Liver (tissue), 9 donors: ENCODE measurements around the gene SEPSECS. TPM values are rescaled to one million over a fixed set of nuclear protein-coding genes. Genes with fewer than 3 reads are reported as not detected.

Experiments
- DNase-seq: peaks from one replicate; pipeline ENCODE4 v3.0.0-alpha.2; 2017; ENCODE audit warnings: low spot score
- H3K27ac ChIP-seq, 2 donors: one replicate each; pipeline ENCODE4 v1.7.0; 2013; ENCODE audit warnings: inconsistent platforms in 2 of 2, low read length in 2 of 2, control low read depth in 1 of 2, low read depth in 1 of 2, mild to moderate bottlenecking in 1 of 2
- H3K27me3 ChIP-seq, 4 donors: one replicate each; pipeline versions ENCODE4 v1.6.1 to v1.7.0; 2013; ENCODE audit warnings: low read length in 3 of 4, inconsistent platforms in 1 of 4, mild to moderate bottlenecking in 1 of 4, moderate library complexity in 1 of 4; ENCODE audit not compliant: control insufficient read depth in 4 of 4, insufficient read depth in 4 of 4
- H3K36me3 ChIP-seq, 4 donors: one replicate each; pipeline versions ENCODE4 v1.6.1 to v1.7.0; 2013; ENCODE audit warnings: low read length in 3 of 4, mild to moderate bottlenecking in 3 of 4, low read depth in 1 of 4, moderate library complexity in 1 of 4; ENCODE audit not compliant: control insufficient read depth in 4 of 4, insufficient read depth in 3 of 4
- H3K4me1 ChIP-seq, 4 donors: one replicate each; pipeline versions ENCODE4 v1.6.1 to v1.7.0; 2013; ENCODE audit warnings: low read length in 3 of 4, mild to moderate bottlenecking in 3 of 4, moderate library complexity in 1 of 4; ENCODE audit not compliant: control insufficient read depth in 4 of 4, insufficient read depth in 4 of 4
- H3K4me3 ChIP-seq, 3 donors: one replicate each; pipeline versions ENCODE4 v1.6.1 to v1.7.0; 2013; ENCODE audit warnings: low read length in 3 of 3, control low read depth in 1 of 3, low read depth in 1 of 3, mild to moderate bottlenecking in 1 of 3
- H3K9ac ChIP-seq, 2 donors: one replicate each; pipeline ENCODE4 v1.7.0; 2013; ENCODE audit warnings: low read length in 2 of 2, mild to moderate bottlenecking in 2 of 2, moderate library complexity in 2 of 2, control low read depth in 1 of 2, low read depth in 1 of 2
- H3K9me3 ChIP-seq, 4 donors: one replicate each; pipeline versions ENCODE4 v1.6.1 to v1.7.0; 2013; ENCODE audit warnings: low read length in 3 of 4; ENCODE audit not compliant: control insufficient read depth in 4 of 4
- FOXA1 ChIP-seq: IDR thresholded peaks from 2 replicates; pipeline ENCODE4 v1.6.1; 2016; ENCODE audit warnings: antibody characterized with exemption
- FOXA2 ChIP-seq: IDR thresholded peaks from 2 replicates; pipeline ENCODE4 v1.6.1; 2016; ENCODE audit warnings: antibody characterized with exemption
- GABPA ChIP-seq, 2 donors: IDR thresholded peaks in 1 of 2; conservative IDR thresholded peaks in 1 of 2; 2 replicates each; pipeline ENCODE4 v1.6.1; 2016; ENCODE audit warnings: antibody characterized with exemption in 2 of 2, mild to moderate bottlenecking in 1 of 2, moderate library complexity in 1 of 2
- JUND ChIP-seq, 2 donors: IDR thresholded peaks; 2 replicates each; pipeline ENCODE4 v1.6.1; 2016; ENCODE audit warnings: antibody characterized with exemption in 2 of 2
- NR2F2 ChIP-seq: IDR thresholded peaks from 2 replicates; pipeline ENCODE4 v1.6.1; 2016; ENCODE audit warnings: antibody characterized with exemption
- TAF1 ChIP-seq: conservative IDR thresholded peaks from 2 replicates; pipeline ENCODE4 v1.6.1; 2016; ENCODE audit warnings: antibody characterized with exemption, mild to moderate bottlenecking
- YY1 ChIP-seq: IDR thresholded peaks from 2 replicates; pipeline ENCODE4 v1.6.1; 2016; ENCODE audit warnings: antibody characterized with exemption, mild to moderate bottlenecking
- WGBS: extraction: QIAGEN DNeasy Blood & Tissue Kit; methylation state at CpG from one replicate; pipeline ENCODE4 v1.1.7; 2013; 5-methylcytosine and 5-hydroxymethylcytosine counted together
- polyA plus RNA-seq, 2 donors: library from polyadenylated mRNA; stranded (reverse) in 1 of 2; unstranded in 1 of 2; fragments of 200-250 nt in 1 of 2; fragments of >200 nt in 1 of 2; fragmentation: Nextera tagmentation in 1 of 2; extraction: Ambion mirVana in 1 of 2; gene quantifications; one replicate each; pipeline versions ENCODE4 v1.2.1 to v1.2.3, GENCODE V29; 2013 to 2015
- total RNA-seq, 2 donors: library from RNA; depleted of rRNA; stranded (reverse); fragments of >200 nt; gene quantifications; one replicate each; pipeline ENCODE4 v1.2.3, GENCODE V29; 2014
- TF ChIP-seq, protein P1 (sequence below): IDR thresholded peaks from 2 replicates; pipeline ENCODE4 v1.6.1; 2016; ENCODE audit warnings: antibody characterized with exemption, mild to moderate bottlenecking
- TF ChIP-seq, protein P2 (sequence below): IDR thresholded peaks from 2 replicates; pipeline ENCODE4 v1.6.1; 2016; ENCODE audit warnings: antibody characterized with exemption
- TF ChIP-seq, protein P3 (sequence below): IDR thresholded peaks from 2 replicates; pipeline ENCODE4 v1.6.1; 2016; ENCODE audit warnings: antibody characterized with exemption
- TF ChIP-seq, protein P4 (sequence below): fragments of 150-350 bp; IDR thresholded peaks from 2 replicates; pipeline ENCODE4 v1.5.1; 2017; ENCODE audit warnings: improper control_type of control experiment, low read depth, low read length; ENCODE audit not compliant: missing input control
- donor health status: healthy.
- donor health status: healthy.
- donor health status: healthy.
- donor health status: healthy.
- donor health status: healthy.

Gene SEPSECS
- total and polyA plus RNA-seq, 4 donors = 10.3 to 31.7 (median 13.2) TPM

DNA sequence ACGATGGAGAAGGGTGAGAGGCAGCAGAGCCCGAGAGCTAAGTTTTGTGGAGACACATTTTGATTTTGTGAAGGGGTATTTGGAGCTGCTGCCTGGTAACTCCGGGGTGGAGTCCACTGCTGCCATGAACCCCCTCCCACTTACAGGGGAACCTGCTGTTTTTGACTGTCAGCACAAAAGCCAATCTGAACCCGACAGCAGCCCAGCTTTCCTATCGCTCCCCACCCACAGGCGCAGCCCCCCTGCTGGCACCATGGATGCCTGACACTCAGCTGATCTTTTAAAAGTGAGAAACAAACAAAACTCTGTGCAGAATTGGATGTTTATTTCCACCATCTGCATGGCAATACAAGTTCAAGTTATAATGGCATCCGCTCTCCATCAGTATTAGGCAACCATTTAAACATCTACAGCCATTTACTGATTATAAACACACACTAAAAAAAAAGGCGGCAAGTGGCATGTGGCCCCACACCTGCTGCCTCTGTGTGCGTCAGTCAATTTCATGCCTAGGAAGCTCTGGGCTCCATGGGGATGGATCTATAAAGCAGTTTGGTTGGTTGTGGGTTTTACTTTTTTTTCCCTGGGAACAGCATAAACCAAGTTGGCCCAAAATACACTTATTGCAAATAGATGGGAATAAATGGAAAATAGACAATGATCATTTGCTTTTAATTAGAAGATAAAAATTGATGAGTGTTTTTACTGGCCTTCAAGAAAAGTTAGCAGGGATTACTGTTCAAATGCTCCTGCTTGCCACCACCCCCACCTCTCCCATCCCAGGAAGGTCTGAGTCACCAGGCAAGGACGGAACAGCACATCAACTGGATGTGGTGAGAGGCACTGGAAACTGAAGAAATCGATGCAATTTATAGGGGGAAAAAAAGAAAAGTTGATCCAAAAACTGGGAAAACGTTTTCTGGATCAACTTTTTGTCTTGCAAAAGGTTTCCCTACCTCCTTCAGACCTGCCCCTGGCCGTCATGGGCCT is 46.0 kb downstream of the SEPSECS start (continued):
- TF ChIP-seq, protein P1, sequence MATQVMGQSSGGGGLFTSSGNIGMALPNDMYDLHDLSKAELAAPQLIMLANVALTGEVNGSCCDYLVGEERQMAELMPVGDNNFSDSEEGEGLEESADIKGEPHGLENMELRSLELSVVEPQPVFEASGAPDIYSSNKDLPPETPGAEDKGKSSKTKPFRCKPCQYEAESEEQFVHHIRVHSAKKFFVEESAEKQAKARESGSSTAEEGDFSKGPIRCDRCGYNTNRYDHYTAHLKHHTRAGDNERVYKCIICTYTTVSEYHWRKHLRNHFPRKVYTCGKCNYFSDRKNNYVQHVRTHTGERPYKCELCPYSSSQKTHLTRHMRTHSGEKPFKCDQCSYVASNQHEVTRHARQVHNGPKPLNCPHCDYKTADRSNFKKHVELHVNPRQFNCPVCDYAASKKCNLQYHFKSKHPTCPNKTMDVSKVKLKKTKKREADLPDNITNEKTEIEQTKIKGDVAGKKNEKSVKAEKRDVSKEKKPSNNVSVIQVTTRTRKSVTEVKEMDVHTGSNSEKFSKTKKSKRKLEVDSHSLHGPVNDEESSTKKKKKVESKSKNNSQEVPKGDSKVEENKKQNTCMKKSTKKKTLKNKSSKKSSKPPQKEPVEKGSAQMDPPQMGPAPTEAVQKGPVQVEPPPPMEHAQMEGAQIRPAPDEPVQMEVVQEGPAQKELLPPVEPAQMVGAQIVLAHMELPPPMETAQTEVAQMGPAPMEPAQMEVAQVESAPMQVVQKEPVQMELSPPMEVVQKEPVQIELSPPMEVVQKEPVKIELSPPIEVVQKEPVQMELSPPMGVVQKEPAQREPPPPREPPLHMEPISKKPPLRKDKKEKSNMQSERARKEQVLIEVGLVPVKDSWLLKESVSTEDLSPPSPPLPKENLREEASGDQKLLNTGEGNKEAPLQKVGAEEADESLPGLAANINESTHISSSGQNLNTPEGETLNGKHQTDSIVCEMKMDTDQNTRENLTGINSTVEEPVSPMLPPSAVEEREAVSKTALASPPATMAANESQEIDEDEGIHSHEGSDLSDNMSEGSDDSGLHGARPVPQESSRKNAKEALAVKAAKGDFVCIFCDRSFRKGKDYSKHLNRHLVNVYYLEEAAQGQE = no peak

DNA sequence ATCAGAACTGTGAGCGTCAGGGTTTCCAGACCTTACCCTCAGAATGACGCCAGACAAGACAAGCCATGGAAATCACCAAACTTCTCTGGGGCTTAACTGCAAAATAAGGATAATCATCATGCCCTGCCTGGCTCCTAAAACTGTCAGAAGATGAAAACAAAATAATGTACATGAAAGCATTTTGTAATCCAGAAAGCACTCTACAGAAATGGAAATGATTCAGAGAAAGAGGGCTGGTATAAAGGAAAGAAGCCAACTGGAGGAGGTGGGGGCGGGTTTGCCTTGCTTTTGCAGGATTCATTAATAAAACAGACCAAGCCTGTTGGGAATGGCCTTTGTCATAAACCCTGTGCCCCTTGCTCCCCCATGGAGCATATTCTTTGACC is 47.3 kb downstream of the SEPSECS start:
- H3K36me3 ChIP-seq = no peaks in the 10 kb centered on the region
- WGBS = 77% methylated on average over 3 of the region's 3 CpGs
- no peaks in the 10 kb centered on the region for H3K27me3 ChIP-seq
- TF ChIP-seq NR2F2 (no peak), JUND (IDR thresholded peaks at IDR 0.05) (no peak)
- no peak overlapping the region for H3K27ac ChIP-seq
- H3K9ac ChIP-seq = no peak overlapping the region
- H3K9me3 ChIP-seq = no peaks in the 10 kb centered on the region
- H3K4me3 ChIP-seq = no peak overlapping the region
- no peak for DNase-seq
- no peaks in the 10 kb centered on the region for H3K4me1 ChIP-seq

DNA sequence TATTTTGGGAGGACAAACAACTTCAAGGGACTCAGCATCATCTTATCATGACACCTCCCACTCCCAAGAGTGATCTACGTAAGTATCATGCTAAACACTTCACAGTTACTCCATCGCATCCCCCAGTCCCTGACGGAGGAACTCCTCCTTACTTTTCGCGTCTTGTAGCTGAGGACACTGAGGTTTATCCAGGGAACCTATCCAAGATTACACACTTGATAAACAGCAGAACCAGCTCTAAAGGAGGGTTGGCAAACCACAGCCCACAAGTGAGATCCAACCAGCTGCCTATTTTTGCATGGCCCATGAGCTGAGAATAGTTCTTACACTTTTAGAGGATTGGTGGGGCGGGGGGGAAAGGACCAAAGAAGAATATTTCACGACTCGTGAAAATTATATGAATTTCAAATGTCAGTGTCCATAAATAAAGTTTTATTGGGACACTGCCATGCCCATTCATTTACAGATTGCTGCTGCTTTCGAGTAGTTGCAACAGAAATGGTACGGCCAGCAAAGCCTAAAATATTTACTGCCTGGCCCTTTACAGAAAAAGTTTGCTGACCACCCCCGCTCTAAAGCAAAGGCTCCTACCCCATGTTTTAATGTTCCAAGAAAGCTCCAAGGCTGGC is 47.8 kb downstream of the SEPSECS start:
- 86% methylated on average over 11 of the region's 11 CpGs for WGBS
- no peaks in the 10 kb centered on the region for H3K36me3 ChIP-seq
- H3K4me3 ChIP-seq = no peak overlapping the region
- H3K4me1 ChIP-seq = no peaks in the 10 kb centered on the region
- TF ChIP-seq, protein P2, sequence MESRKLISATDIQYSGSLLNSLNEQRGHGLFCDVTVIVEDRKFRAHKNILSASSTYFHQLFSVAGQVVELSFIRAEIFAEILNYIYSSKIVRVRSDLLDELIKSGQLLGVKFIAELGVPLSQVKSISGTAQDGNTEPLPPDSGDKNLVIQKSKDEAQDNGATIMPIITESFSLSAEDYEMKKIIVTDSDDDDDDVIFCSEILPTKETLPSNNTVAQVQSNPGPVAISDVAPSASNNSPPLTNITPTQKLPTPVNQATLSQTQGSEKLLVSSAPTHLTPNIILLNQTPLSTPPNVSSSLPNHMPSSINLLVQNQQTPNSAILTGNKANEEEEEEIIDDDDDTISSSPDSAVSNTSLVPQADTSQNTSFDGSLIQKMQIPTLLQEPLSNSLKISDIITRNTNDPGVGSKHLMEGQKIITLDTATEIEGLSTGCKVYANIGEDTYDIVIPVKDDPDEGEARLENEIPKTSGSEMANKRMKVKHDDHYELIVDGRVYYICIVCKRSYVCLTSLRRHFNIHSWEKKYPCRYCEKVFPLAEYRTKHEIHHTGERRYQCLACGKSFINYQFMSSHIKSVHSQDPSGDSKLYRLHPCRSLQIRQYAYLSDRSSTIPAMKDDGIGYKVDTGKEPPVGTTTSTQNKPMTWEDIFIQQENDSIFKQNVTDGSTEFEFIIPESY = no peak
- TF ChIP-seq TAF1 = no peak
- TF ChIP-seq, protein P3, sequence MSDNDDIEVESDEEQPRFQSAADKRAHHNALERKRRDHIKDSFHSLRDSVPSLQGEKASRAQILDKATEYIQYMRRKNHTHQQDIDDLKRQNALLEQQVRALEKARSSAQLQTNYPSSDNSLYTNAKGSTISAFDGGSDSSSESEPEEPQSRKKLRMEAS = no peak
- TF ChIP-seq FOXA1 = no peak
- TF ChIP-seq FOXA2 = no peak
- no peak for TF ChIP-seq YY1
- TF ChIP-seq, protein P4, sequence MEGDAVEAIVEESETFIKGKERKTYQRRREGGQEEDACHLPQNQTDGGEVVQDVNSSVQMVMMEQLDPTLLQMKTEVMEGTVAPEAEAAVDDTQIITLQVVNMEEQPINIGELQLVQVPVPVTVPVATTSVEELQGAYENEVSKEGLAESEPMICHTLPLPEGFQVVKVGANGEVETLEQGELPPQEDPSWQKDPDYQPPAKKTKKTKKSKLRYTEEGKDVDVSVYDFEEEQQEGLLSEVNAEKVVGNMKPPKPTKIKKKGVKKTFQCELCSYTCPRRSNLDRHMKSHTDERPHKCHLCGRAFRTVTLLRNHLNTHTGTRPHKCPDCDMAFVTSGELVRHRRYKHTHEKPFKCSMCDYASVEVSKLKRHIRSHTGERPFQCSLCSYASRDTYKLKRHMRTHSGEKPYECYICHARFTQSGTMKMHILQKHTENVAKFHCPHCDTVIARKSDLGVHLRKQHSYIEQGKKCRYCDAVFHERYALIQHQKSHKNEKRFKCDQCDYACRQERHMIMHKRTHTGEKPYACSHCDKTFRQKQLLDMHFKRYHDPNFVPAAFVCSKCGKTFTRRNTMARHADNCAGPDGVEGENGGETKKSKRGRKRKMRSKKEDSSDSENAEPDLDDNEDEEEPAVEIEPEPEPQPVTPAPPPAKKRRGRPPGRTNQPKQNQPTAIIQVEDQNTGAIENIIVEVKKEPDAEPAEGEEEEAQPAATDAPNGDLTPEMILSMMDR = no peak
- TF ChIP-seq GABPA (IDR thresholded peaks at IDR 0.05 in 1 of 2, conservative IDR thresholded peaks at IDR 0.05 in 1 of 2) = no peak
- H3K27ac ChIP-seq = no peak overlapping the region
- no peaks in the 10 kb centered on the region for H3K27me3 ChIP-seq
- no peak overlapping the region for H3K9ac ChIP-seq
- no peaks in the 10 kb centered on the region for H3K9me3 ChIP-seq
- no peak for DNase-seq
